GM12891 (cell line): Measurements from ENCODE around the gene LRRC17.

Experiments used
- PAX5 ChIP-seq: IDR thresholded peaks from 2 replicates; pipeline ENCODE4 v1.6.1; 2011; ENCODE audit warnings: low read length, moderate library complexity, mild to moderate bottlenecking; ENCODE audit not compliant: insufficient read depth, severe bottlenecking
- POLR2A ChIP-seq: IDR thresholded peaks from 2 replicates; pipeline ENCODE4 v1.6.1; 2011; ENCODE audit warnings: low read depth, low read length, control low read depth
- POLR2AphosphoS5 ChIP-seq: IDR thresholded peaks from 2 replicates; pipeline ENCODE4 v1.6.1; 2011; ENCODE audit warnings: low read depth, low read length, control low read depth
- SPI1 ChIP-seq: IDR thresholded peaks from 2 replicates; pipeline ENCODE4 v1.6.1; 2011; ENCODE audit warnings: low read depth, low read length, control low read depth
- TAF1 ChIP-seq: IDR thresholded peaks from 2 replicates; pipeline ENCODE4 v1.6.1; 2011; ENCODE audit warnings: low read depth, low read length, control low read depth

DNA sequence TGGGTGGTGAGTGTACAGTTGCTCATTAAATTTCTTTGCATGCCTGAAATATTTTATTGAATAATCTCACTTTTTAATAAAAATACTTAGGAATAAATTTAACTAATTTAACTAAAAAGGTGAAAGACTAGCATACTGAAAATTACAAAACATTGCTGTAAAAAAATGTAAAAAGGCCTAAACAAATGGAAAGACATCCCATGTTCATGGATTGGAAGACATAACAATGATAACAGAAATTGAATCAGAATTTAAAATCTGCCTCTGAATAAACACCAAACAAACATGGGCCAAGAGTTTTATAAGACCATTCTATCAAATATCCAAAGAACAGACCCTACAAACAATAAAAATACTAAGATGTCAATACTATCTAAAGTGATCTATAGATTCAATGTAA, 66.9 kb downstream of the LRRC17 start:
- TF ChIP-seq TAF1 (no peak), POLR2A (no peak), POLR2AphosphoS5 (no peak), PAX5 (no peak), SPI1 (no peak)
